ENCODE results near the gene PHF21A. TPM values are rescaled to one million over a fixed set of nuclear protein-coding genes. Genes with fewer than 3 reads are reported as not detected.
A peak's percentile ranks its signal among the peaks of the same experiment; 100 is the strongest.

The PHF21A gene
- total and polyA plus RNA-seq, 2 of the 13 experiments (the other 11 are each of a cell fraction or from before 2014, with no cell fraction given) = 4.1 to 34.6 TPM

DNA sequence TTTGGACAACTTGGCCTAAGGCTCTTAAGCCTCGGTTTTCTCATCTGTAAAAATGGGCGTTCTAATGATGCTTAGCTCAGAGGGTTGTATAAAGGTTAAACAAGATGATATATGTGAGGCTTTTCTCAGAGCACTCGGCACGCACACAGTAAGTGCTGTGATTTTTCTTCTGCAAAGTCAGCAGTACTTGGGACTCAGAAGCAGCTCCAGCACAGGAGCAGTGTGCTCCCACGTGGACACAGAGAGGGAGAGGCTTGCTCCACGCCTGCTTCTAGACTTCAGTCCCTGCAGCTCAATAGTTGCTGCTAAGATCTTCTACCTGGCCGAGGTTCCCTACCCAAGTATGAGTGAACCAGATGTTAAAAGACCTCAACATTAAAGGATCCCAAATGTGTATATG is 39.9 kb upstream of the PHF21A start (continued):
- TF ChIP-seq MAFF (IDR thresholded peaks at IDR 0.05; ENCODE audit: low read depth, low read length) (0 out of 2 replicates have a peak, but pooled peaks have one; percentile 23), HDAC2 (CRISPR knock-in tag; IDR thresholded peaks at IDR 0.05) (no peak), NFKB2 (CRISPR knock-in tag; IDR thresholded peaks at IDR 0.05; ENCODE audit: borderline replicate concordance) (no peak), NAIF1 (CRISPR knock-in tag; IDR thresholded peaks at IDR 0.05; ENCODE audit: borderline replicate concordance) (no peak)

DNA sequence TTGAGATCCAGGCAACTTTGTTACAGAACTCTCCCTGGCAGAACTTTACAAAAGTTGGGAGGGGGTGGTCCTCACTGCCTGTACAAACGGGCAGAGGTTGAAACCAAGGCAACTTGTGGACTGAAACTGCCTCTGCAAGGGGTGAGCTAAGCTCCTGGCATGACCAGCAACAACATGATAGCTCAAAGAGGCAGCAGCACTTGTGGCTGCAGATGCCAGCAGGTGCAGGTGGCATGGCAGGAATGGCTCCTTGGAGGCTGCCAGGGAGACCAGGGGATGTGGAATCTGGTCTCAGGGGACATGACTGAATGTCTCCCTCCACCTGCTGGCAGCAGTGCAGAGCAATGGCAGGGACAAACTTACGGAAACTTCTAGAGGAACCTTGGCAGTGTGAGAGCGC is 38.8 kb upstream of the PHF21A start:
- Histone ChIP-seq H4K20me1 (ENCODE audit: insufficient read depth, low read length) (no peaks in the 10 kb centered on the region), H3K4me2 (ENCODE audit: low read depth, low read length) (no peak overlapping the region), H3K4me1 (ENCODE audit: insufficient read depth, low read length) (no peaks in the 10 kb centered on the region), H3K27me3 (ENCODE audit: control insufficient read depth in 1 of 2, insufficient read depth in 2 of 2, low read length in 2 of 2) (peaks cover 4 to 29% of the 10 kb centered on the region in 2 experiments; a peak in 4 of 5 replicates), H3K4me3 (replicated peaks in 1 of 3; ENCODE audit: insufficient read depth in 1 of 3, low read depth in 2 of 3, low read length in 3 of 3) (no peak overlapping the region), H3K36me3 (replicated peaks in 1 of 2; ENCODE audit: control insufficient read depth in 1 of 2, insufficient read depth in 2 of 2, low read length in 2 of 2) (no peaks in the 10 kb centered on the region), H3K27ac (ENCODE audit: extremely low read length, insufficient read depth, low read length) (no peak overlapping the region), H3K9ac (ENCODE audit: insufficient read depth, low read depth, low read length) (no peak overlapping the region), H3K9me3 (ENCODE audit: low read length) (no peaks in the 10 kb centered on the region), H2AFZ (ENCODE audit: low read length) (no peak overlapping the region), H3K79me2 (ENCODE audit: insufficient read depth, low read length) (no peaks in the 10 kb centered on the region)
- FAIRE-seq (no peak), DNase-seq (ENCODE audit: low spot score) (no peak), ATAC-seq (no peak; the same call in 2 of the 3 replicates)
- BruUV-seq (replicated peaks) = no TSS peak
- TF ChIP-seq, protein P1, sequence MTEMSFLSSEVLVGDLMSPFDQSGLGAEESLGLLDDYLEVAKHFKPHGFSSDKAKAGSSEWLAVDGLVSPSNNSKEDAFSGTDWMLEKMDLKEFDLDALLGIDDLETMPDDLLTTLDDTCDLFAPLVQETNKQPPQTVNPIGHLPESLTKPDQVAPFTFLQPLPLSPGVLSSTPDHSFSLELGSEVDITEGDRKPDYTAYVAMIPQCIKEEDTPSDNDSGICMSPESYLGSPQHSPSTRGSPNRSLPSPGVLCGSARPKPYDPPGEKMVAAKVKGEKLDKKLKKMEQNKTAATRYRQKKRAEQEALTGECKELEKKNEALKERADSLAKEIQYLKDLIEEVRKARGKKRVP (CRISPR knock-in tag; IDR thresholded peaks at IDR 0.05) = no peak
- TF ChIP-seq, protein P2, sequence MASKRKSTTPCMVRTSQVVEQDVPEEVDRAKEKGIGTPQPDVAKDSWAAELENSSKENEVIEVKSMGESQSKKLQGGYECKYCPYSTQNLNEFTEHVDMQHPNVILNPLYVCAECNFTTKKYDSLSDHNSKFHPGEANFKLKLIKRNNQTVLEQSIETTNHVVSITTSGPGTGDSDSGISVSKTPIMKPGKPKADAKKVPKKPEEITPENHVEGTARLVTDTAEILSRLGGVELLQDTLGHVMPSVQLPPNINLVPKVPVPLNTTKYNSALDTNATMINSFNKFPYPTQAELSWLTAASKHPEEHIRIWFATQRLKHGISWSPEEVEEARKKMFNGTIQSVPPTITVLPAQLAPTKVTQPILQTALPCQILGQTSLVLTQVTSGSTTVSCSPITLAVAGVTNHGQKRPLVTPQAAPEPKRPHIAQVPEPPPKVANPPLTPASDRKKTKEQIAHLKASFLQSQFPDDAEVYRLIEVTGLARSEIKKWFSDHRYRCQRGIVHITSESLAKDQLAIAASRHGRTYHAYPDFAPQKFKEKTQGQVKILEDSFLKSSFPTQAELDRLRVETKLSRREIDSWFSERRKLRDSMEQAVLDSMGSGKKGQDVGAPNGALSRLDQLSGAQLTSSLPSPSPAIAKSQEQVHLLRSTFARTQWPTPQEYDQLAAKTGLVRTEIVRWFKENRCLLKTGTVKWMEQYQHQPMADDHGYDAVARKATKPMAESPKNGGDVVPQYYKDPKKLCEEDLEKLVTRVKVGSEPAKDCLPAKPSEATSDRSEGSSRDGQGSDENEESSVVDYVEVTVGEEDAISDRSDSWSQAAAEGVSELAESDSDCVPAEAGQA (IDR thresholded peaks at IDR 0.05; ENCODE audit: low read depth) = no peak
- TF ChIP-seq, protein P2 (CRISPR knock-in tag; IDR thresholded peaks at IDR 0.05; ENCODE audit: borderline replicate concordance) = no peak
- TF ChIP-seq, protein P3, sequence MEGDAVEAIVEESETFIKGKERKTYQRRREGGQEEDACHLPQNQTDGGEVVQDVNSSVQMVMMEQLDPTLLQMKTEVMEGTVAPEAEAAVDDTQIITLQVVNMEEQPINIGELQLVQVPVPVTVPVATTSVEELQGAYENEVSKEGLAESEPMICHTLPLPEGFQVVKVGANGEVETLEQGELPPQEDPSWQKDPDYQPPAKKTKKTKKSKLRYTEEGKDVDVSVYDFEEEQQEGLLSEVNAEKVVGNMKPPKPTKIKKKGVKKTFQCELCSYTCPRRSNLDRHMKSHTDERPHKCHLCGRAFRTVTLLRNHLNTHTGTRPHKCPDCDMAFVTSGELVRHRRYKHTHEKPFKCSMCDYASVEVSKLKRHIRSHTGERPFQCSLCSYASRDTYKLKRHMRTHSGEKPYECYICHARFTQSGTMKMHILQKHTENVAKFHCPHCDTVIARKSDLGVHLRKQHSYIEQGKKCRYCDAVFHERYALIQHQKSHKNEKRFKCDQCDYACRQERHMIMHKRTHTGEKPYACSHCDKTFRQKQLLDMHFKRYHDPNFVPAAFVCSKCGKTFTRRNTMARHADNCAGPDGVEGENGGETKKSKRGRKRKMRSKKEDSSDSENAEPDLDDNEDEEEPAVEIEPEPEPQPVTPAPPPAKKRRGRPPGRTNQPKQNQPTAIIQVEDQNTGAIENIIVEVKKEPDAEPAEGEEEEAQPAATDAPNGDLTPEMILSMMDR (CRISPR knock-in tag; IDR thresholded peaks at IDR 0.05) = peak; percentile 45; the same call in 1 of the 2 replicates
- TF ChIP-seq STAG1 (CRISPR knock-in tag; IDR thresholded peaks at IDR 0.05) = peak; percentile 18; the same call in 1 of the 2 replicates
- TF ChIP-seq CBX5 (CRISPR knock-in tag; IDR thresholded peaks at IDR 0.05; ENCODE audit: borderline replicate concordance) = no peak
- CTCF ChIA-PET (ENCODE audit: low intra/inter-chr PET ratio, low total read pairs) = no interaction called here
- intact Hi-C loops (cut with micrococcal nuclease; ENCODE audit: unreplicated experiment) (no loop called here), in situ Hi-C loops (cut with HindIII; ENCODE audit: extremely low pct_ligation_motif_present, low pct_unique_long_range_greater_than_20kb) (no loop called here)
- WGBS (ENCODE audit: low lambda C conversion rate) = 34% methylated on average over 3 of the region's 3 CpGs
- POLR2A ChIA-PET = no interaction called here
